NCI-H748 treated with DMSO at 0.1 percent for 48 hours (cell line): Measurements from ENCODE around the gene HPDL.
A peak's percentile ranks its signal among the peaks of the same experiment; 100 is the strongest.
"Not testable (repeated sequence)": the region's sequence is repeated elsewhere in the genome, so short reads cannot be mapped to it uniquely, and the experiment has no call there.

Experiments used
- DNase-seq: peaks from one replicate; lab custom pipeline; 2025; lab: John Stamatoyannopoulos, UW

Gene HPDL

DNA sequence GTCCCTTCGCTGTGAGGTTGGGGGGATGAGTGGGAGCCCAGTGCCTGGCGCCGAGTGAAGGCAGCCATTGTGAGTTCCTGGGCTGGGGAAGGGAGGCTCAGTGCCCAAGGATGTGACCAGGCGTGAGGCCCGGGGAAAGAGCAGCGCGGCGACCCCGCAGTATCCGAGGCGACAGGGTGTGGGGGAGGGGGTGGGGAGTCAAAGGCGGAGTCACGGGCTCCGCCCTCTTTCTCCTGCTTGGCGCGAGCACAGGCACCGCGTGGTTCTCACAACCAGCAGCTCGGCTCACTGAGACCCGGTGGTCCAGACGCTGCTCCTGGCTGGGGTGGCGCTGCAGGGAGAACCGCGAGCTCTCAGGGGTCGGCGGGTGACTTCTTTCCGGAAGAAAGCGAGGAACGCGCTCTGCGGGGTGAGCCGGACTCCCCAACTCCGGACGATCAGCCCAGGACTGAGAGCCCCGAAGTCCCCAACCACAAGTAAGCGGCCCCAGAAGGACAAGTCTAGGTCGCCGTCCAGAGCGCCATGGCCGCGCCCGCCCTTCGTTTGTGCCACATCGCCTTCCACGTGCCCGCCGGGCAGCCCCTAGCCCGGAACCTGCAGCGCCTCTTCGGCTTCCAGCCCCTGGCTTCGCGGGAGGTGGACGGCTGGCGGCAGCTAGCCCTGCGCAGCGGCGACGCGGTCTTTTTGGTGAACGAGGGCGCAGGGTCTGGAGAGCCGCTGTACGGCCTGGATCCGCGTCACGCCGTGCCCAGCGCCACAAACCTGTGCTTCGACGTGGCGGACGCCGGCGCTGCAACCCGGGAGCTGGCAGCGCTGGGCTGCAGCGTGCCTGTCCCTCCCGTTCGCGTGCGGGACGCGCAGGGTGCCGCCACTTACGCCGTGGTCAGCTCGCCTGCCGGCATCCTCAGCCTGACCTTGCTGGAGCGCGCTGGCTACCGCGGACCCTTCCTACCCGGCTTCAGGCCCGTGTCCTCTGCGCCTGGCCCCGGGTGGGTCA is at the start of gene HPDL:
Gene HPDL (plus strand): TSS at position 269 of the 997 bp plus-strand sequence. CDS start 254 bp downstream, at position 523.
- peak; percentile 51 for DNase-seq

DNA sequence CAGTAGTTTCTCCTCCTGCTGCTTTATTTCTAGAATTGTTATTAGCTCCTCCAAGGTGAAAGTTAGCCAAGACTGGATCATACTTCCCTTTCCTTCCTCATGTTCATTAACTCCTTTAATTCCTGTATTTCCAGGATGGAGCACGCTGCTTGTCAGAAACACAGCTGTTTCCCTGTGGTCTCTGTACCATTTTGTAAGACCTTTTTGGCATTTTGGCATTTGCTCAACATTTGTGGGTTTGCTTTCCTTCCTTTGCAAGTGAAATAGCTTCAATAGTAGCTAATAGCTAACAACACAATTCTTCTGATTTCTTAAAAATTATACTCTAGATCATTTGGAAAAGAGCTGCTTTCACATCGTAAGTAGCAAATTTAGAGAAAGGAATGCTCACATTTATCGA is 44.3 kb upstream of the HPDL start:
- no peak for DNase-seq

DNA sequence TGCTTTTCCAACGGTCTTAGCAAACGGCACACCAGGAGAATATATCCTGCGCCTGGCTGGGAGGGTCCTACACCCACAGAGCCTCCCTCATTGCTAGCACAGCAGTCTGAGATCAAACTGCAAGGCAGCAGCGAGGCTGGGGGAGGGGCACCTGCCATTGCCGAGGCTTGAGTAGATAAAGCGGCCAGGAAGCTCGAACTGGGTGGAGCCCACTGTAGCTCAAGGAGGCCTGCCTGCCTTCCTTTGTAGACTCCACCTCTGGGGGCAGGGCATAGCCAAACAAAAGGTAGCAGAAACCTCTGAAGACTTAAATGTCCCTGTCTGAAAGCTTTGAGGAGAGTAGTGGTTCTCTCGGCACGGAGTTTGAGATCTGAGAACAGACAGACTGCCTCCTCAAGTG is 41.8 kb upstream of the HPDL start:
- not testable (repeated sequence) for DNase-seq

DNA sequence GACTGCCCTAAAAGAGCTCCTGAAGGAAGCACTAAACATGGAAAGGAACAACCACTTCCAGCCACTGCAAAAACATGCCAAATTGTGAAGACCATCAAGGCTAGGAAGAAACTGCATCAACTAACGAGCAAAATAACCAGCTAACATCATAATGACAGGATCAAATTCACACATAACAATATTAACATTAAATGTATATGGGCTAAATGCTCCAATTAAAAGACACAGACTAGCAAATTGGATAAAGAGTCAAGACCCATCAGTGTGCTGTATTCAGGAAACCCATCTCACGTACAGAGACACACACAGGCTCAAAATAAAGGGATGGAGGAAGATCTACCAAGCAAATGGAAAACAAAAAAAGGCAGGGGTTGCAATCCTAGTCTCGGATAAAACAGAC is 40.2 kb upstream of the HPDL start:
- not testable (repeated sequence) for DNase-seq

DNA sequence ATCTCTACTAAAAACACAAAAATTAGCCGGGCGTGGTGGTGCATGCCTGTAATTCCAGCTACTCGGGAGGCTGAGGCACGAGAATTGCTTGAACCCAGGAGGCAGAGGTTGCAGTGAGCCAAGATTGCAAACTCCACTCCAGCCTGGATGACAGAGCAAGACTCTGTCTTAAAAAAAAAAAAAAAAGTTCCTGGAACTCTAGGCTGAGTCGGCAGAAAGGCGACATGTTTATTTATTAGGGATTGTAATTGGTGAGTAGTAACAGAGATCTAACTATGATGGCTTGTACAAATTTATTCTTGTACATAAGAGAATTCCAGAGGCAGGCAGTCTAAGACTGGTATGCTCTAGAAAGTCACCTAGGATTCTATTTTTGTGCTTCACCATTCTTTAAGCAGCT is 35.7 kb upstream of the HPDL start:
- DNase-seq = not testable (repeated sequence)

DNA sequence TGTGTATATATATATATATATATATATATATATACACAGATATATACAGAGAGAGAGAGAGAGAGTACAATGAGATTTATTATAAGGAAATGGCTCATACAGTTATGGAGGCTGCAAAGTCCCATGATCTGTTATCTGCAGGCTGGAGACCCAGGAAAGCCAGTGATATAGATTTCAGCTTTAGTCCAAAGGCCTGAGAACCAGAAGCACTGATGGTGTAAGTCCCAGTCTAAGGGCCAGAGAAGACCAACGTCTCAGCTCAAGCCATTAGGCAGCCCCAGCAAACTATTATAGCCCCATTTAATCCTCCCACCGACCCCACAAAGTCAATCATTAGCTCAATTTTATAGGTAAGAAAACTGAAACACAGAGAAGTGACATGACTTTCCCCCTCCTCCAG is 35.0 kb upstream of the HPDL start:
- no peak for DNase-seq

DNA sequence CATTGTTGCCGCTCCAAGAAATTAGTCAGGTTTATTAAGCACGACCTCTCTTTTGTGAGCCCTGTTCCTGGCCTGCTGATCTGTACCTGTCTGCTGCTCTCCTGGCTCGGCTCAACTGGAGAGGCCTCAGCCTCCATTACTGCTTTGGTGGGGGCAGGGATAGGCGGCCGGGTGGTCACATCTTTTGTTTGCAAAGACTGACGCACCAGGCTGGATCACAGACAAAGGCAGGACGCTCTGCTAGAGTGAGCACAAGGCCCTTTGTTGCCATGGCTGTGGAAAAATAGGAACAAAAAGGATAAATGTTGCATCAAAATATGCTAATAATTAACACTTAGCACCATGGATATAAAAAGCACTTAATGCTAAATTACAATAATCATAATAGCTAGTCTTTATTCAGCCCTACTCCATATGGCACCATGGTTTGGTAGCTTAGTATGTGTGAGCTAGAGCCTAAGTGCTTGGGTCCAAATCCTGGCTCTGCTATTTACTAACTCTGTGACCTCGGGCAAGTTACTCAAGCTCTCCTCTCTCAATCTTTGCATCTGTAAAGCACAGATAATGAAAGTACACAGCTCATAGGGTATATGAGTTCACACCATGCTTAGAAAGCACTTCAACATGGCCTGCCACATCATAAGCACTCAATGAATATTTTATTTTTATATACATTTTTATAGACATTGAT is 28.9 kb upstream of the HPDL start:
- DNase-seq = no peak

DNA sequence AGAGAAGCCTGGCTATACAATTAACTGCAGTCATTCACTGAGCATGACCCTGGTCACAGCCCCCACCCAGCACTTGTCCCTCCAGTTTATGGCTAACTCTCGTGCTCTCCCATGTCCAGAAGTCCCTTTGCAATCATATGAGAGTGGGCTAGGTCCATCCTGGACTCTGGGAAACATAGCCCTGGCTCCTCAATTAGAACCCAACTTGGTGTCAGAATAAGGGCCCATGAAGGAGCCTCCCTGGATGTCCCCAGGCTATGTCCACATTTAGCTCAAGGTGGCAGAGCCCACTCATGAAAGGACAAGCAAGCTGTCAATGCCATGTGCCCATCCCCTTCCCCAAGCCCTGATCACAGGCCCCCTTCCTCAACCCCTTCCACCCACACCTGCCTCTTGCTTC is 27.4 kb upstream of the HPDL start:
- no peak for DNase-seq

DNA sequence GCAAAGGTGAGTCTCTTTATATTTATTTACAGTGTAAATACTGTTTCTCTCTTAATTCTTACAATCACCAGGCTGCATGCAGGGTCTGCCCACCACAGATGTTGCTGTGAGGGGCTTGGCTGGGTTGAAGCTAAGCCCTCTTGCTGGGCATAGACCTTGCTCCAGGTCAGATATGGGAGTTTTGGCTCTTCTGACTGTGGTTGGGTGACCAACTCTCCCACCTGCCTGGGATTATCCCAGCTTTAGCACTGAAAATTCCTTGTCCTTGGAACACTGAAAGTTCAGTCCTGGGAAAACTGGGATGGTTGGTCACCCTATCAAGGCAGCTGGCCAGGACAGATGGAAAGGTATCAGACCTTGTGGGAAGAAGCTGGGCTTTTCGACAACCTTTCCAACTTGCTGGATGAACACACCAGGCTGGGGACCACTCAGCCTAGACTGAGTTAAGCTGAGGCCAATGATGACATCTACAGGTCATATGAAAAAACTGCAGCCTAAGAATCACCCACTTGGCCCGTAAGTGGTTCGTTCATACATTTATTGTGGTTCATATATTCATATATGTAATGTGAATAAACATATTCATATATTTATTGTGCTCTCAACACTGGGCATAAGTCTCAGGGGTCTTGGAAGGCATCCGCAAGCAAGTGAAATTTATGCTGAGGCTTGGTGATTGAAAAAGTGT is 26.6 kb upstream of the HPDL start:
- peak; percentile 58 for DNase-seq

DNA sequence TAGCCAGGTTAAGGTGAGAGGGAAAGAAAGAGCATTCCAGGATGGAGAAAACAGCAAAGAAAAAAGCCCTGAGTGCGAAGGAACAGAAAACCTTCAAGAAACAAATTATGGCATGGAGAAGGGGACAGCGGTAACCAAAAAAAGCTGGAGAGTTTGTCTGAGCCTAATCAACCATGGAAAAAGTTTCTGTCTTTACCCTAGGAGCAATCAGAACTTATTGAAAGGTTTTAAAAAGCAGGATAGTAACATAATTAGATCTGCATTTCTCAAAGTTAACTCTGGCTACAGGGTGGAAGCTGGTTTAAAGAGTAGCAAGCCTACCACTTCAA is 26.1 kb upstream of the HPDL start:
- no peak for DNase-seq

DNA sequence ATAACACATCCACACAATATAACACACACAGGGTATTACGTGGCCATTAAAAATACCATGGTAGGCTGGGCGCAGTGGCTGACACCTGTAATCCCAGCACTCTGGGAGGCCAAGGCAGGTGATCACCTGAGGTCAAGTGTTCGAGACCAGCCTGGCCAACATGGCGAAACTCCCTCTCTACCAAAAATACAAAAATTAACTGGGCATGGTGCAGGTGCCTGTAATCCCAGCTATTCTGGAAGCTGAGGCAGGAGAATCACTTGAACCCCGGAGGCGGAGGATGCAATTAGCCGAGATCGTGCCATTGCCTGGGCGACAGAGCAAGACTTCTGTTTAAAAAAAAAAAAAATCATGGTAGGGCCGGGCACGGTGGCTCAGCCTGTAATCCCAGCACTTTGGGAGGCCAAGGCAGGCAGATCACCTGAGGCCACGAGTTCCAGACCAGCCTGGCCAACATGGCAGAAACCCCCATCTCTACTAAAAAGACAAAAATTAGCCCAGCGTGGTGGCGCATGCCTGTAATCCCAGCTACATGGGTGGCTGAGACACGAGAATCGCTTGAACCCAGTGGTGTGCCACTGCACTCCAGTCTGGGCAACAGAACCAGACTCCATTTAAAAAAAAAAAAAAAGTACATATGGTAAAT is 24.1 kb upstream of the HPDL start:
- DNase-seq = no peak

DNA sequence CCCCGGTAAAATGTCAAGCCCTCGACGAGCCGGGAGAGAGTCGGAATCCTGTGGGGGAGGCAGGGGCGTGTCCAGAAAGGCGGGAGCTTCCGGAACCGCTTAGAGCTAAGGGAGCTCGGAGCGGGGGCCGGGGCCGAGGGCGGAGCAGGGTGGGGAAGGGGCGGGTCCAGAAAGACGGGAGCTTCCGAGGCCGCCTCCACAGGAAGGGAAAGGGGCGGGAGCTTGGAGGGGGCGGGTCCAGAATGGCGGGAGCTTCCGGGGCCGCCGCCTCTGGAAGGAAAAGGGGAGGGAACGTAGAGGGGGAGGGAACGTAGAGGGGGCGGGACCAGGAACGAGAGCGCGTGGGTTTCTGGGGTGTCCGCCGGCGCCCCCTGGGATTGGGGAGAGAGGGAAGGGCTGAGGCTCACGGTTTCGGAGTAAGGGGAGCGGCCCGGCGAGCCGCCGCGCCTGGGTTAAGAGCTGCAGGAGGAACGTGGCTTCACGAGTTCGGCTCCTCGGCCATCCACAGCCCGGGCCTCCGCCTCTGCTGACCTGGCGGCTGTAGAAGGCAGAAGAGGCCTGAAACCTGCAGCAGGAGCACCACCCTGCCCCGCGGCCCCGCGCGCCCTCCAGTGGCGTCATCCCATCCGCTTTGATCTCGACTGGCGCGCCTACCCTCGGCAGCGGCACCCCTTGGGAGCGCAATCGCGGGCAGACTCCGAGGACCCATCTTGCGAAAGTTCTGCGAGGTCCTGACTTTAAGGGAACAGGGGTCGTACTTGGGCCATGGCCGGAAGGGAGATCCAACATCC is 23.0 kb upstream of the HPDL start:
- DNase-seq = peak; percentile 87

DNA sequence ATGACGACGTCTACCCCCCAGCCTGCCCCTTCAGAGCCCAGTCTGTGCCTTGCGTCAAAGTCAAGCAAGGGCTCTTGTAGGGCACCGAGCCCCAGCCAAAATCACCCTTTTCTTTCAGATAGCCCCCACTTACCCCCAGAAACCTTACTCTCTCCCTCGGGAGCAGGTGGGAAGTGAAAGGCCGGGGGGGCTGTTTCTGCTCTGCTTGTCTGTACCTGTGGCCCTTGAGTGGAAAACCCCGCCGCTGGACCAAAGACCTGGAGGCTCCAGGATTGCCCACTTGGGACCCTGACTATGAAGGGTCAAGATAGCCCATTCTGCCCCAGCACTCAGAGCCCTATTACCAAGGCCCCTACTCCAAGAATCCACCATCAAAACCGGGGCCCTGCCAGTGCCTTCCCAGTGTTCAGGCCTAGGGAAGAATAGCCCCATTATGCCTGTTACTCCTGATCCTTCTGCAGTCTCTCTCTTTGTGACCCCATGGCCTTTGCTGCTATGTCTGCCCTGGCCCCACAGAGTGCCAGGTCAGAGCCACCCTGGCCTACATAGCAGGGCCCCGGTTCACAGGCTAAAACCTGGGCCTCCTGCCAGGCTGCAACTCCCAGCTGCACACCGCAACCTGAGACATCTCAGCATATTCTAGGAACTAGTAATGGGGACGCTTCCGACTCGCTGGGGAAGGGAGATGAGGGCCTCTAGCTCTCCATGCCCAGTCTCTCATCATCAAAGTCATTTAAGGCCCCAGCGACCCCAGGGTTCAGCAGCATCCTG is 22.2 kb upstream of the HPDL start:
- no peak for DNase-seq

DNA sequence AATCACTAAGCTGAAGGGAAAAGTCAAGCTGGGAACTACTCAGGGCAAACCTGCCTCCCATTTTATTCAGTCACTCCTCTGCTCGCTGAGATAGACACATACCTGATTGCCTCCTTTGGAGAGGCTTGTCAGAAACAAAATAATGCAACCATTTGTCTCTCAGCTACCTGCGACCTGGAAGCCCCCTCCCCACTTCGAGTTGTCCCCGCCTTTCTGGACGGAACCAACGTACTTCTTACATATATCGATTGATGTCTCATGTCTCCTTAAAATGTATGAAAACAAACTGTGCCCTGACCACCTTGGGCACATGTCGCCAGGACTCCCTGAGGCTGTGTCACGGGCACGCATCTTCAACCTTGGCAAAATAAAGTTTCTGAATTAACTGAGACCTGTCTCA is 21.5 kb upstream of the HPDL start:
- DNase-seq = no peak

DNA sequence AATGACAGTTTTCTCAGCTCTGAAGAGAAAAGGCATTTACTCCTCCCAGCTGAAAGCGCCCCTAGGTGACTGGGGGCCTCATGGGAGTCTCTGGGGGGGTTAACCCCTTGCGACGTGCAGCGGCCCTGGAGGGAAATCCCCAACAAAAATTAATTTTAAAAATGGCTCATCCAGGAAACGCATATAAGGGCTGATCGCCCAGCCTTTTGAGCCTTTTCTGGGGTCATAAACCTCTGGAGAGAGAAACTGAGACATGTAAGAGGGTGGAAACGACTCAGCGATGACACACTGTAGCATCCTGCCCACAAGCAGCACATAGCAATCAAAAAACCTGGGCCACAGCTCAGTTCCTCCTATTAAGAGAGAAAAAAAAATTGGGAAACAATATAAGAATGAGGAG is 20.4 kb upstream of the HPDL start:
- no peak for DNase-seq

DNA sequence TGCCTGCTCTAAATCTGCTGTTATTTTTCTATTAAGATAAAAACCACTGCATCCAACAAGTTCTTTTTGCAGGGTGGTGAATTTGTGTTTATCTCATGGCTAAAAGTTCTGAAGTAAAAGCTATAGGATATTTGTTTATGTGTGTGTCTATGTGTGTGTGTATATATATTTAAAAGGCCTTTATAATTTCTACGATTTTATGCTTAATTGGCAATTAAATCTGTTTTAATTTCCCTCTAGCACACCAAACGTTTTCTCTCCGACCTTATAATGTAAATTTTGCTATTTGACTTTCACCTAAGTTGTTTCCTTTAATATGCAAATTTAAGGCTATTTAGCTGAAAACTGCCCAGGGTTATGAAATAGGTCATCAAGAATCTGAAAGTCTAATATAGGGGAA is 19.8 kb upstream of the HPDL start:
- no peak for DNase-seq

DNA sequence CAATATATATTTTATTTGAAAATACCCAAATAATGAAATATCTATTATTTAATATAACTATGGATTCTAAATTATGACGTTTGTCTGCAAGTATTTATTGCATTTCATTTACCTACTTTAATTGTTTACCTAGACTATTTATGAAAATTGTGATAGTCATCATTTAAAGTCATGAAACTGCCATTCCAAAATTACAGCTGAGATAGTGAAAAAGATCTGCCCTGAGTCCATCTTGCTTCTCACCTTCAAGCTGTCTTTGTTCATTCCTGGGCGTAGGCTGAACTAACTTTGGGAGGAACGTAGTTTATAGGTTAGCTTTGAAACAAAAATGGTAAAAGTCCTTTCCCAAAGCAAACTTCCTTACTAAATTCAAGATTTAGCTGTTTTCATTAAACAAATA is 12.4 kb upstream of the HPDL start:
- no peak for DNase-seq

DNA sequence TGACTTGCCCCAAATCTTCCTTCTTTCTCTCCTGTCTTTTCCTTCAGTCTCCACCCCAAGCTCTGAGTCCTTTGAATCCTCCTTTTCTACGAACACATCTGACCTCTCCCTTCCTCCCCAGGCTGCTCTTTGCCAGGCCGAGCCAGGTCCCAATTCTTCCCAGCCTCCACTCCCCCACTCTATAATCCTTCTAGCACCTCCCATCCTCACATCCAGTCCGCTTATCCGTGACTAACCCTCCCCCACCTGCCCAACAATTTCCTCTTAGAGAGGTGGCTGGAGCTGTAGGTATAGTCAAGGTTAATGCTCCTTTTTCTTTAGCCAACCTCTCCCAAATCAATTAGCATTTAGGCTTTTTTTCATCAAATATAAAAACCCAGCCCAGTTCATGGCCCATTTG is 9.5 kb upstream of the HPDL start:
- no peak for DNase-seq

DNA sequence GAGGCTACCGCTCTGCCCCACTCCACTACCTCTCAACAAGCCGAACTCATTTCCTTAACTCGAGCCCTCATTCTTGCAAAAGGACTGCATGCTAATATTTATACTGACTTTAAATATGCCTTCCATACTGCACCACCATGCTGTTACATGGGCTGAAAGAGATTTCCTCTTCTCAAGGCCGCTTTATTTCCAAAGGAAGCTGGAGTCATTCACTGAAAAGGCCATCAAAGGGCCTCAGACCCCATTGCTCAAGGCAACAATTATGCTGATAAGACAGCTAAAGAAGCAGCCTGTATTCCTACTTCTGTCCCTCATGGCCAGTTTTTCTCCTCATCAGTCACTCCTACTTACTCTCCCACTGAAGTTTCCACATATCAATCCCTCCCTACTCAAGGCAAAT is 6.9 kb upstream of the HPDL start:
- no peak for DNase-seq

DNA sequence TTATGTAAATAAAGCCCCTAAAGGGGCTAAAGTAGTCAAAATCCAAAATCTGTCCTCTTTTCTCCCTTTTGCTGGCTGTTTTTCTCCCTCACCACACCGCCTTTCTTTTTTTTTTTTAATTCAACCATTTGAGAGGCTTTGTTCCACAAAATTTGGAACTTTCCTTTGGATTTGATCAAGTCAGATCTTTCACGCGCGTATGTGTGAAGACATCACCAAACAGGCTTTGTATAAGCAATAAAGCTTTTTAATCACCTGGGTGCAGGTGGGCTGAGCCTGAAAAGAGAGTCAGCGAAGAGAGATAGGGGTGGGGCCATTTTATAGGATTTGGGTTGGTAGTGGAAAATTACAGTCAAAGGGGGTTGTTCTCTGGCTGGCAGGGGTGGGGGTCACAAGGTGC is 5.3 kb upstream of the HPDL start:
- DNase-seq = no peak
